K562 (cell line): ENCODE data around the gene WSCD2. TPM values are rescaled to one million over a fixed set of nuclear protein-coding genes. Genes with fewer than 3 reads are reported as not detected.
A peak's percentile ranks its signal among the peaks of the same experiment; 100 is the strongest.

Source experiments
- ATAC-seq: fragments of 200-7000 bp; cut with Tn5 transposase; 3 replicates; pipeline ENCODE4 v1.9.1; 2020; ENCODE audit warnings: moderate library complexity
- BruUV-seq: library from RNA; stranded (reverse); fragments of 400-500 nt; replicated peaks from 2 replicates; lab custom pipeline; 2021; lab: Mats Ljungman, UMichigan
- CTCF ChIA-PET: fragments of 300-600 bp; formaldehyde crosslinking; extraction: SDS; loops from one replicate; lab custom pipeline; 2021; ENCODE audit warnings: low intra/inter-chr PET ratio; lab: Yijun Ruan, JAX
- POLR2A ChIA-PET: fragments of 300-600, 350-650 bp; sonication (Branson Sonifier 250); formaldehyde crosslinking; extraction: SDS; loops from one replicate; lab custom pipeline; 2021; ENCODE audit warnings: antibody characterized with exemption, inconsistent platforms; lab: Yijun Ruan, JAX
- DNase-seq, 4 experiments: peaks; one replicate each; pipeline versions ENCODE4 v3.0.0 to v3.0.0-alpha.2; 2011 to 2018; ENCODE audit warnings: low spot score in 3 of 4, mixed read lengths in 3 of 4; ENCODE audit errors: extremely low read depth in 1 of 4
- FAIRE-seq: peaks from 2 replicates; lab custom pipeline; 2011; peaks lifted over from hg19 to GRCh38; lab: Jason Lieb, UNC
- H2AFZ ChIP-seq: 2 replicates; pipeline ENCODE4 v1.6.0; 2011; ENCODE audit warnings: low read depth, low read length, control low read depth, inconsistent platforms
- H3K27ac ChIP-seq: fragments of 200-600 bp; 3 replicates; pipeline ENCODE4 v1.8.0; 2011; ENCODE audit warnings: low read depth, mild to moderate bottlenecking, control low read depth, inconsistent platforms, low read length, moderate library complexity, mixed read lengths; ENCODE audit errors: extremely low read depth
- H3K27me3 ChIP-seq, 2 experiments: fragments of 300-600 bp in 1 of 2; 2 replicates in 1 of 2; 3 replicates in 1 of 2; pipeline versions ENCODE4 v1.6.0 to v1.8.0; 2011; ENCODE audit warnings: inconsistent platforms in 2 of 2, low read length in 2 of 2, mild to moderate bottlenecking in 1 of 2, mixed read lengths in 1 of 2, moderate library complexity in 1 of 2; ENCODE audit not compliant: control insufficient read depth in 2 of 2, insufficient read depth in 2 of 2
- H3K36me3 ChIP-seq: fragments of 300-600 bp; 3 replicates; pipeline ENCODE4 v1.8.0; 2011; ENCODE audit warnings: mild to moderate bottlenecking, low read length, inconsistent platforms; ENCODE audit not compliant: control insufficient read depth, insufficient read depth
- H3K4me1 ChIP-seq, 2 experiments: fragments of 200-600 bp in 1 of 2; replicated peaks in 1 of 2; 2 replicates in 1 of 2; 3 replicates in 1 of 2; pipeline versions ENCODE4 v1.5.1 to v1.8.0; 2011; ENCODE audit warnings: inconsistent platforms in 2 of 2, low read length in 2 of 2, mild to moderate bottlenecking in 1 of 2, mixed read lengths in 1 of 2, moderate library complexity in 1 of 2; ENCODE audit not compliant: control insufficient read depth in 2 of 2, insufficient read depth in 2 of 2
- H3K4me2 ChIP-seq: 2 replicates; pipeline ENCODE4 v1.6.1; 2011; ENCODE audit warnings: low read length, control low read depth, inconsistent platforms, mixed read lengths; ENCODE audit not compliant: insufficient read depth
- H3K4me3 ChIP-seq: fragments of 200-600 bp; sonication (generic), shearing (Covaris generic); 2 replicates; pipeline ENCODE4 v1.5.1; 2016; ENCODE audit warnings: control low read depth, inconsistent platforms
- H3K79me2 ChIP-seq: fragments of 200-600 bp; 3 replicates; pipeline ENCODE4 v1.8.0; 2011; ENCODE audit warnings: low read length, inconsistent platforms; ENCODE audit not compliant: control insufficient read depth, insufficient read depth
- H3K9ac ChIP-seq, 2 experiments: 2 replicates each; pipeline versions ENCODE4 v1.6.0 to v1.6.1; 2011; ENCODE audit warnings: low read depth in 2 of 2, low read length in 2 of 2, control low read depth in 1 of 2, inconsistent platforms in 1 of 2, mild to moderate bottlenecking in 1 of 2, mixed read lengths in 1 of 2; ENCODE audit not compliant: insufficient read depth in 1 of 2
- H3K9me1 ChIP-seq: one replicate; pipeline ENCODE4 v1.6.0; 2011; ENCODE audit warnings: inconsistent platforms, mild to moderate bottlenecking, low read length, moderate library complexity; ENCODE audit not compliant: control insufficient read depth, insufficient read depth
- H3K9me3 ChIP-seq: replicated peaks from 2 replicates; pipeline ENCODE4 v1.5.1; 2011; ENCODE audit warnings: low read depth, low read length, inconsistent platforms; ENCODE audit not compliant: control insufficient read depth, insufficient read depth
- H4K20me1 ChIP-seq: replicated peaks from 2 replicates; pipeline ENCODE4 v1.6.1; 2011; ENCODE audit warnings: low read length, inconsistent platforms, mixed read lengths; ENCODE audit not compliant: control insufficient read depth, insufficient read depth
- ARID2 ChIP-seq: fragments of 450-650 bp; IDR thresholded peaks from 2 replicates; pipeline ENCODE4 v1.6.1; 2017; ENCODE audit warnings: antibody characterized with exemption, mild to moderate bottlenecking
- ATF3 ChIP-seq, 2 experiments: fragments of 450-650 bp in 1 of 2; sonication (generic) in 1 of 2; formaldehyde crosslinking in 1 of 2; IDR thresholded peaks in 1 of 2; conservative IDR thresholded peaks in 1 of 2; 2 replicates each; pipeline versions ENCODE4 v1.6.1 to v1.8.1; 2016 to 2023; ENCODE audit warnings: mild to moderate bottlenecking in 2 of 2, moderate library complexity in 2 of 2, inconsistent platforms in 1 of 2, missing genetic modification reagents in 1 of 2
- EHMT2 ChIP-seq: fragments of 450-650 bp; IDR thresholded peaks from 2 replicates; pipeline ENCODE4 v1.6.1; 2018; ENCODE audit warnings: antibody characterized with exemption
- ELF2 ChIP-seq: fragments of 250-450 bp; sonication (Bioruptor Pico); IDR thresholded peaks from 2 replicates; pipeline ENCODE4 v1.5.0; 2021; ENCODE audit warnings: mild to moderate bottlenecking
- FOSL1 ChIP-seq: fragments of 200-800 bp; sonication (Bioruptor generic); conservative IDR thresholded peaks from 2 replicates; pipeline ENCODE4 v1.6.1; 2016; ENCODE audit warnings: missing genetic modification characterization, missing compliant biosample characterization
- HES1 ChIP-seq: fragments of 450-650 bp; IDR thresholded peaks from 2 replicates; pipeline ENCODE4 v1.6.1; 2016; ENCODE audit warnings: low read depth, mild to moderate bottlenecking, moderate library complexity
- KHSRP ChIP-seq: fragments of 450-650 bp; IDR thresholded peaks from 2 replicates; pipeline ENCODE4 v1.6.1; 2017
- NCOA6 ChIP-seq: fragments of 450-650 bp; IDR thresholded peaks from 2 replicates; pipeline ENCODE4 v1.6.1; 2017; ENCODE audit warnings: mild to moderate bottlenecking
- PHF8 ChIP-seq: fragments of 200-600 bp; sonication (generic); IDR thresholded peaks from 2 replicates; pipeline ENCODE4 v1.6.1; 2012; ENCODE audit warnings: mixed run types, mild to moderate bottlenecking, inconsistent platforms, low read length, moderate library complexity, borderline replicate concordance
- PYGO2 ChIP-seq: fragments of 450-650 bp; IDR thresholded peaks from 2 replicates; pipeline ENCODE4 v1.6.1; 2016; ENCODE audit warnings: mild to moderate bottlenecking, missing genetic modification characterization, moderate library complexity, missing compliant biosample characterization
- SMAD1 ChIP-seq: fragments of 150-350 bp; IDR thresholded peaks from 2 replicates; pipeline ENCODE4 v1.6.1; 2014; ENCODE audit warnings: low read length, low read depth; ENCODE audit not compliant: partially characterized antibody
- TOE1 ChIP-seq, 2 experiments: fragments of 450-650 bp in 1 of 2; sonication (generic) in 1 of 2; formaldehyde crosslinking in 1 of 2; IDR thresholded peaks; 2 replicates each; pipeline versions ENCODE4 v1.7.1 to v1.8.0; 2016 to 2022; ENCODE audit warnings: borderline replicate concordance in 2 of 2, mild to moderate bottlenecking in 2 of 2, antibody characterized with exemption in 1 of 2, inconsistent platforms in 1 of 2, low read depth in 1 of 2, missing genetic modification reagents in 1 of 2, moderate library complexity in 1 of 2
- USF1 ChIP-seq: sonication (generic); formaldehyde crosslinking; IDR thresholded peaks from 2 replicates; pipeline ENCODE4 v1.9.0; 2022; ENCODE audit warnings: mild to moderate bottlenecking, missing genetic modification reagents
- USF2 ChIP-seq: sonication (generic); formaldehyde crosslinking; IDR thresholded peaks from 2 replicates; pipeline ENCODE4 v1.5.0; 2020; ENCODE audit warnings: missing genetic modification reagents
- XRCC4 ChIP-seq: IDR thresholded peaks from one replicate; pipeline ENCODE4 v1.6.1; 2011; ENCODE audit not compliant: insufficient read depth, insufficient read length; ENCODE audit errors: extremely low read depth
- ZNF395 ChIP-seq: fragments of 200-800 bp; sonication (Bioruptor generic); IDR thresholded peaks from 2 replicates; pipeline ENCODE4 v1.6.1; 2017; ENCODE audit warnings: missing genetic modification characterization, missing compliant biosample characterization
- ZNF695 ChIP-seq: fragments of 450-650 bp; formaldehyde crosslinking; IDR thresholded peaks from 2 replicates; pipeline ENCODE4 v1.4.0; 2020; ENCODE audit warnings: mild to moderate bottlenecking, moderate library complexity
- WGBS: fragments of 100-300 bp; shearing (Covaris generic); methylation state at CpG from one replicate; pipeline ENCODE4 v1.1.6; 2016; ENCODE audit warnings: low coverage, mixed read lengths; ENCODE audit not compliant: insufficient coverage; ENCODE audit errors: missing lambda C conversion rate; 5-methylcytosine and 5-hydroxymethylcytosine counted together
- in situ Hi-C: fragments of 300-500 bp; cut with MboI; formaldehyde crosslinking; loops from 4 replicates; pipeline ENCODE4 v1.15.0; 2018; ENCODE audit warnings: inconsistent platforms, mixed read lengths
- intact Hi-C: fragments of 100-400 bp; cut with micrococcal nuclease; formaldehyde crosslinking; loops from 2 replicates; pipeline ENCODE4 v1.14.2; 2022
- polyA plus RNA-seq, 8 experiments: library from polyadenylated mRNA; depleted of rRNA in 4 of 8; stranded (reverse) in 5 of 8; unstranded in 3 of 8; fragments of >200 nt; fragmentation: Nextera tagmentation in 2 of 8; fragmentation: Illumina TruSeq in 1 of 8; extraction: Ambion mirVana in 2 of 8; extraction: Trizol in 1 of 8; gene quantifications; 2 replicates each; pipeline versions ENCODE4 v1.2.1 to v1.2.3, GENCODE V29; 2011 to 2014; ENCODE audit warnings: inconsistent platforms in 1 of 8, missing spikeins in 1 of 8
- total RNA-seq, 7 experiments: library from RNA; depleted of rRNA in 6 of 7; stranded (reverse); fragments of >200 nt in 6 of 7; fragmentation: Illumina TruSeq in 2 of 7; extraction: Trizol in 2 of 7; gene quantifications; 2 replicates each; pipeline versions ENCODE4 v1.2.1 to v1.2.3, GENCODE V29; 2011 to 2021; ENCODE audit warnings: low replicate concordance in 1 of 7

The WSCD2 gene
- total and polyA plus RNA-seq, 9 of the 15 experiments (the other 6 are each of a cell fraction or from before 2014, with no cell fraction given) = 0.72 to 14.1 (median 4.0) TPM

- DNase-seq (no peak), FAIRE-seq (no peak), ATAC-seq (no peak)
- Histone ChIP-seq H3K27ac (no peak overlapping the region), H3K9me1 (no peaks in the 10 kb centered on the region), H3K9me3 (no peaks in the 10 kb centered on the region), H3K4me2 (no peak overlapping the region), H2AFZ (no peak overlapping the region), H4K20me1 (no peaks in the 10 kb centered on the region), H3K27me3 (peaks cover 4 to 6% of the 10 kb centered on the region in 2 experiments; a peak in 1 of 5 replicates), H3K4me1 (peaks cover 0 to 9% of the 10 kb centered on the region in 2 experiments; a peak in 3 of 5 replicates), H3K36me3 (no peaks in the 10 kb centered on the region), H3K9ac (no peak overlapping the region), H3K4me3 (no peak overlapping the region), H3K79me2 (no peaks in the 10 kb centered on the region)
- intact Hi-C loops = no loop called here
- no TSS peak for BruUV-seq
- CTCF ChIA-PET = no interaction called here
- WGBS = 0% methylated on average over 1 of the region's 1 CpG
- POLR2A ChIA-PET = no interaction called here
- in situ Hi-C loops = no loop called here
- TF ChIP-seq NCOA6 (no peak), ATF3 (IDR thresholded peaks at IDR 0.05) (peak; percentile 22; the same call in 1 of the 2 replicates), ATF3 (CRISPR knock-in tag; conservative IDR thresholded peaks at IDR 0.05) (no peak), ARID2 (no peak), TOE1 (IDR thresholded peaks at IDR 0.05; ENCODE audit: borderline replicate concordance) (0 out of 2 replicates have a peak, but pooled peaks have one; percentile 59), TOE1 (CRISPR knock-in tag; IDR thresholded peaks at IDR 0.05; ENCODE audit: borderline replicate concordance, low read depth) (no peak), USF1 (peak; percentile 80), PYGO2 (tag) (no peak), USF2 (CRISPR knock-in tag) (peak; percentile 75), ZNF395 (CRISPR knock-in tag) (peak; percentile 38; the same call in 1 of the 2 replicates), SMAD1 (no peak), EHMT2 (no peak), ELF2 (CRISPR knock-in tag) (peak; percentile 56; the same call in 1 of the 2 replicates), FOSL1 (0 out of 2 replicates have a peak, but pooled peaks have one; percentile 17), PHF8 (no peak), ZNF695 (CRISPR knock-in tag) (no peak), KHSRP (no peak), XRCC4 (no peak), HES1 (0 out of 2 replicates have a peak, but pooled peaks have one; percentile 21)
Observed at GRCh38 chr12:108268397-108268796, 139.3 kb downstream of the WSCD2 start.
